Panc1 (cell line): ENCODE data around the gene ADD2. TPM values are rescaled to one million over a fixed set of nuclear protein-coding genes. Genes with fewer than 3 reads are reported as not detected.

Experiments used
- ATAC-seq: fragments of 200-7000 bp; cut with Tn5 transposase; 2 replicates; pipeline ENCODE4 v1.9.1; 2020; ENCODE audit warnings: mild to moderate bottlenecking, moderate library complexity
- BruUV-seq: library from RNA; stranded (reverse); fragments of 400-500 nt; replicated peaks from 2 replicates; lab custom pipeline; 2021; lab: Mats Ljungman, UMichigan
- CTCF ChIA-PET: fragments of 300-600 bp; sonication (Branson Sonifier 250); formaldehyde crosslinking; loops from one replicate; lab custom pipeline; 2022; ENCODE audit warnings: antibody characterized with exemption; lab: Charles Lee
- POLR2A ChIA-PET: fragments of 300-600 bp; sonication (Branson Sonifier 250); formaldehyde crosslinking; loops from one replicate; lab custom pipeline; 2022; ENCODE audit warnings: antibody characterized with exemption; lab: Charles Lee
- DNase-seq: peaks from one replicate; pipeline ENCODE4 v3.0.0-alpha.2; 2010; ENCODE audit warnings: low read depth, low spot score
- H3K27ac ChIP-seq: 2 replicates; pipeline ENCODE4 v1.5.1; 2011; ENCODE audit warnings: mild to moderate bottlenecking, low read length, inconsistent platforms
- H3K27me3 ChIP-seq: fragments of 200-500 bp; sonication (Bioruptor generic); 2 replicates; pipeline ENCODE4 v1.6.0; 2014; ENCODE audit warnings: low read length, inconsistent platforms; ENCODE audit not compliant: control insufficient read depth, insufficient read depth
- H3K36me3 ChIP-seq: fragments of 200-500 bp; sonication (Bioruptor generic); 2 replicates; pipeline ENCODE4 v1.5.1; 2014; ENCODE audit warnings: inconsistent platforms, mild to moderate bottlenecking, low read length, moderate library complexity; ENCODE audit not compliant: control insufficient read depth, insufficient read depth
- H3K4me1 ChIP-seq: 2 replicates; pipeline ENCODE4 v1.5.1; 2011; ENCODE audit warnings: inconsistent platforms, mild to moderate bottlenecking, low read length, moderate library complexity; ENCODE audit not compliant: control insufficient read depth, insufficient read depth
- H3K4me3 ChIP-seq, 2 experiments: 2 replicates each; pipeline ENCODE4 v1.5.1; 2011 to 2012; ENCODE audit warnings: low read depth in 2 of 2, low read length in 2 of 2, mild to moderate bottlenecking in 2 of 2, inconsistent platforms in 1 of 2, moderate library complexity in 1 of 2
- H3K9me3 ChIP-seq: fragments of 200-500 bp; sonication (Bioruptor generic); 2 replicates; pipeline ENCODE4 v1.5.1; 2014; ENCODE audit warnings: low read depth, mild to moderate bottlenecking, inconsistent platforms, low read length, moderate library complexity; ENCODE audit not compliant: control insufficient read depth, insufficient read depth
- CTCF ChIP-seq: fragments of 450-650 bp; IDR thresholded peaks from 2 replicates; pipeline ENCODE4 v1.5.1; 2017; ENCODE audit warnings: mild to moderate bottlenecking
- POLR2AphosphoS5 ChIP-seq: IDR thresholded peaks from 2 replicates; pipeline ENCODE4 v1.6.1; 2012; ENCODE audit warnings: mild to moderate bottlenecking, low read depth, low read length, moderate library complexity
- REST ChIP-seq, 2 experiments: IDR thresholded peaks; 2 replicates each; pipeline ENCODE4 v1.6.1; 2011 to 2012; ENCODE audit warnings: low read depth in 2 of 2, control low read depth in 1 of 2, low read length in 1 of 2, mild to moderate bottlenecking in 1 of 2, moderate library complexity in 1 of 2; ENCODE audit not compliant: insufficient read depth in 1 of 2
- SIN3A ChIP-seq: IDR thresholded peaks from 2 replicates; pipeline ENCODE4 v1.6.1; 2012; ENCODE audit warnings: low read depth, mild to moderate bottlenecking, low read length, moderate library complexity, borderline replicate concordance; ENCODE audit not compliant: insufficient read depth
- TCF7L2 ChIP-seq: IDR thresholded peaks from 2 replicates; pipeline ENCODE4 v1.6.1; 2011; ENCODE audit warnings: mild to moderate bottlenecking, low read depth, low read length, inconsistent platforms
- in situ Hi-C: cut with HindIII; loops from 2 replicates; pipeline ENCODE4 v1.10.0; 2016; ENCODE audit warnings: low sequenced_read_pairs, low pct_unique_long_range_greater_than_20kb
- intact Hi-C: fragments of 100-400 bp; cut with micrococcal nuclease; formaldehyde crosslinking; loops from one replicate; pipeline ENCODE4 v1.10.0; 2022; ENCODE audit not compliant: unreplicated experiment
- total RNA-seq: library from RNA; stranded (reverse); gene quantifications from one replicate; pipeline ENCODE4 v1.2.1, GENCODE V29; 2021; ENCODE audit not compliant: unreplicated experiment

Gene ADD2
- total RNA-seq, 1 experiment from 2014 or later, result 0.26 TPM

GRCh38 chr2:70670202-70670601 lies 97.8 kb downstream of the ADD2 start:
- H3K4me3 ChIP-seq, result no peak overlapping the region
- H3K9me3 ChIP-seq, result no peaks in the 10 kb centered on the region
- H3K27ac ChIP-seq, result no peak overlapping the region
- no peaks in the 10 kb centered on the region for H3K36me3 ChIP-seq
- intact Hi-C loops (no loop called here), in situ Hi-C loops (no loop called here)
- H3K27me3 ChIP-seq, result no peaks in the 10 kb centered on the region; the same call in 1 of the 2 replicates
- DNase-seq (no peak), ATAC-seq (no peak)
- CTCF ChIA-PET, result no interaction called here
- H3K4me1 ChIP-seq, result no peaks in the 10 kb centered on the region
- TF ChIP-seq POLR2AphosphoS5 (no peak), TCF7L2 (no peak), SIN3A (no peak), CTCF (no peak), REST (IDR thresholded peaks at IDR 0.05; ENCODE audit: insufficient read depth in 1 of 2, low read depth in 2 of 2, low read length in 1 of 2) (no peak)
- POLR2A ChIA-PET, result no interaction called here
- no TSS peak for BruUV-seq

- Histone ChIP-seq H3K4me1 (no peaks in the 10 kb centered on the region), H3K9me3 (no peaks in the 10 kb centered on the region), H3K36me3 (no peaks in the 10 kb centered on the region), H3K27ac (no peak overlapping the region), H3K4me3 (no peak overlapping the region), H3K27me3 (no peaks in the 10 kb centered on the region; the same call in 1 of the 2 replicates)
- no TSS peak for BruUV-seq
- intact Hi-C loops, result no loop called here
- in situ Hi-C loops, result no loop called here
- CTCF ChIA-PET, result no interaction called here
- no peak for TF ChIP-seq SIN3A
- TF ChIP-seq CTCF, result no peak
- TF ChIP-seq POLR2AphosphoS5, result no peak
- TF ChIP-seq TCF7L2, result no peak
- TF ChIP-seq REST (IDR thresholded peaks at IDR 0.05; ENCODE audit: insufficient read depth in 1 of 2, low read depth in 2 of 2, low read length in 1 of 2), result no peak
- POLR2A ChIA-PET, result no interaction called here
- DNase-seq (no peak), ATAC-seq (no peak)
Observed at GRCh38 chr2:70668911-70669310, 99.1 kb downstream of the ADD2 start.
